NCI-H2081 treated with DMSO at 0.1 percent for 48 hours (cell line): ENCODE data around the gene RAP1GAP2.

ENCODE experiments used
- DNase-seq: peaks from one replicate; lab custom pipeline; 2025; lab: John Stamatoyannopoulos, UW

RAP1GAP2 gene

DNA sequence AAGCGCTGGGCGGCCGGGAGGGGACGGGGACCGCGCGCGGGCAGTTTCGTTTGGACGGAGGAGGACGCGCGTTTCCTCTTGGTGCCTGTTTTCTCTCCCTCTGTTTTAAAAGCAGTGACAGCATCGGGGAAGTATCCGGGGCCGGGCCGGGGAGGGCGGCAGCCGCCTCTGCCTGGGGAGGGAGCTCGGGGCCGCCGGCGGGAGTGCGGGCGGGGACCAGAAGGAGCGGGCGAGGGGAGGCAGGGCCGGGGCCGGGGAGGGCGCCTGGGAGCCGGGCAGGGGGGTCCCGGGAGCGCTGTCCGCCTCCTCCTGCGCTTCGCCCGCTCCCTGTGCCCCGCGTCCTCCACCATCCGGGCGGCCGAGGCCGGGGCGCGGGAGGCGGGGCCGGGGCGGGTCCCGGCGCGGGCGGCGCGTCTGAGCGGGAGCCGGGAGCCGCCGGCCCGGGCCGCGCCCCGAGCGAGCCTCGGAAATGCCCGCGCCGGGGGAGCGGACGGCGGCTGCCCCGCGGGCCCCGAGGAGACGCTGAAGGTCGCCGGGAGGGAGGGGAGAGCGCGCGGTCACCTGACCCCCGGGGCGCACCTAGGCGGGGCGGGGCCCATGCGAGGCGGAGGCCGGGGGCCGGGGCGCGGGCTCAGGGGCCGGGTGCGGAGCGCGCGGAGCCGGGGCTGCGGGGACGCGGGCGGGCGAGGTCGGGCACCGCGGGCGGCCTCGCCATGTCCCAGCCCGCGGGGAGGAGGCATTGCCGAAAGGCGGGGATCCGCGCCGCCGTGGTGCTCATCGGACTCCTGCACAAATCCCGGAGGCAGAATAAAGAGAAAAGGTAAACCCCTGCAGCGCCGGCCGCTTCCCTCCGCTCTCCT lies 57.3 kb downstream of the RAP1GAP2 start:
- DNase-seq, result no peak

DNA sequence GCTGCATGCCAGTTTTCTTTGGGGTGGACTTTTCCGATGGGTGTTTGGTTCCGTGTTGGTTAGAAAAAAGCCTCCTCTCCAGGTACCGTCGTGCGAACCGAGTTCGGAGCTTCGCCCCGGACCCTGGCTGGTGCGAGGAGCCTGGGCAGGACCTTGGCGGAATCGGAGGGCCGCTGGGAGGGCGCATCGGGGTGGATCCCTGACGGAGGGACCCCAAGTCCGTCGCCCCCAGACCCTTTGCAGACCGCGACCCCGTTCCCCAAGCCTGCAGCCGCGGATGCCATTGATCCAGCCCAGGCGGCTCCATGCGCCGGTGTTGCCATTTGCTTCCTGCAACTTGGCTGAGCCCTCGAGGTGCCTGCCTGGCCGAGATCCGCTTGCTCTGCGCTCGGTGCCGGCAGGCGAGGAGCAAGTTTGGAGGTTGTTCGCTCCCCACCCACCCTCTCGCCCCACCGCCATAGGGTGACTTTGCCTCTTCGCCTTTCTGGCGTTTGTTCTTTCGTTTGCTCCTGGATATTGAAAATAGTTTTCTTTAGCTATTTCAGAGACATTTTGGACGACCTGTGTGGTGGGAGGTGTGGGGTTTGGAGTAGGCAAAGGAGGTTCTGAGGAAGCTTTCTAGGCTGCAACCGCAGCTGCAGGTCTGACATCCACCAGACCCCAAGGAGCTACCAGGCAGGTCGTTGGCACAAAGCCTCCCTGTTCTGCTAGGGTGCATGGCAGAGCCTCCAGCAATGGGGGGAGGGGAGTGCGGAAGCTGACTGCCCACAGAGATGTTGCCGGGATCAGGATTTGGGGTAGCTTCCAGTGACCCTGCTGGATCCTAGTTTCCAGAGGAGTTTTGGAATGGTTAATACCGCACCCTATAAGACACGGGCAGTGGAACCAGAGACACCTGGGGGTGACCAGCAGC lies 58.2 kb downstream of the RAP1GAP2 start:
- DNase-seq, result no peak

DNA sequence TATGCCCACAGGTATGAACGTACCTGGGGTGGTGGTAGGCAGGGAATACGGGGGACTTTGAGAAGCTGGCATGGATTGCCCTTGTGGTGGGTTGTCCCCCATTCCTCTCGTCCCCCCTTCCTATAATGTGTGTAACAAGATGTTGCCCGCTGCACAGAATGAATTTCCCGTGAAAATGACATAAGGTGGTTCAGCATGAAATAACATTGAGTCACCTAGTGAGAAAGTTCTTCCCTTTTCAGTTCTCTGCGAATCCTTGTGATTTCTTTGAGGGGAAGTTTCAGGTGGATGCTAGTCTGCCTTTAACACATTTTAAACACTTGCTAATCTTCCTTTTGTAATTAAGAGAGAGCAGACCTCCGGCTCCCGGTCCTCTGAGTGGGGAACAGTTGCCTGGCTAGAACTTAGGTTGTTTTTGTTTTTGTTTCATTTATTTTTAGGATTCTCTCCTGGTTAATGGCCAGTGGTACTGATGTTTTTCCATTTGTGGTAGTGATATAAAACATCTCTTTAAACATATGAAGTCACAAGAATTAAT lies 58.9 kb downstream of the RAP1GAP2 start:
- DNase-seq, result no peak

DNA sequence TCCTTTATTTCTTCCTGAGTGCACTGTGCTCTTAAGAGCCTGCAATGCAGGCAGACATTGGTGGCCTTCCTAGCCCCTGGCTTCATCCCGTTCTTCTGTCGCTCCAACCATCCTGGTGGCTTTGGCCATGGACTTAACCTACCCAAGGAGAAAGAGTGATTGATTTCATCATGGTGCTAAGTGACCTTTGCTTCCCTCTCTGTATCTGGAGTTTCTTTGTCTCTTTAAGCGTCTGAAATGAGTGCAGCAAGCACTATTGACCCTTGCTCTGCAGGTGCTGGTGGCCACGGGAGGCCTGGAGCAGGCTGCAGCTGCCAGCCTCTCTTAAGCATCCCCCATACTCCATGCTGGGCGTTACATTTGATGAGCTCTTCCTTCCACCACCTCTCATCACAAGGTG lies 60.5 kb downstream of the RAP1GAP2 start:
- no peak for DNase-seq

DNA sequence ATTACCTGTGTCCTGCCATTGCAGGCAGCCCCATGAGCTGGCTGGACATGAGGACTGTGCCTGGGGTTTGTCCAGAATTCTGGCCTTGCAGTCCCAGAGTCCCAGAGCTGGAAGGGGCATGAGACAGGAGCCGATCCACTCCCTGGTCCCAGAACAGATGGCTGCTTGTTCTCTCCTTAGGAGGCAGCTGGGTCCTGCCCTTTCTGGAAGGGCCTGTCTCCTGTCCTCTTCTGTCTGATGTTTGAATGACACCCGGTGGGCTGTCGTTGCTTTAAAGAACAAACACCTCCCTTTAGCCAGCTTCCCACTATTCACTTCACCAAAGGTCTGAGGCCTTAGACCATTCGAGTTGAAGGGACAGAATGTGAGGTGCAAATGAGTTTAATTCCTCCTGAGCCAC lies 63.8 kb downstream of the RAP1GAP2 start:
- DNase-seq, result no peak

DNA sequence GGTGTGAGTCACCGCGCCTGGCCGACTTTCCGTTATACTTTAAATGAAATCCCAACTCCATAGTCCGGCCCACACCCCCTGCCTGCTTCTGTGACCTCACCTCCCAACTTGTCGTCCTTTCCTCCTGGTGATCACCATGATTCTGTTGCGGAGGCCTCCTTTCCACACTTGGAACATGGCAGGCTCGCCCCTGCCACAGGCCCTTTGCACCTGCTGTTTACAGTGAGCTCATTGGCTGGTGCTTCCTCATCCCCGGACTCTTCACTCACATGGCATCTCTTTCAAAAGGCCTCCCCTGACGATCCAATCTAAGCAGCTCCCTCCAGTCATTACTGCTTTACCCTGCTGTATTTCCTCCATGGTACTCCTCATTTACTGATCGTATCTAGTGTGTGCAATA lies 64.6 kb downstream of the RAP1GAP2 start:
- DNase-seq, result no peak

DNA sequence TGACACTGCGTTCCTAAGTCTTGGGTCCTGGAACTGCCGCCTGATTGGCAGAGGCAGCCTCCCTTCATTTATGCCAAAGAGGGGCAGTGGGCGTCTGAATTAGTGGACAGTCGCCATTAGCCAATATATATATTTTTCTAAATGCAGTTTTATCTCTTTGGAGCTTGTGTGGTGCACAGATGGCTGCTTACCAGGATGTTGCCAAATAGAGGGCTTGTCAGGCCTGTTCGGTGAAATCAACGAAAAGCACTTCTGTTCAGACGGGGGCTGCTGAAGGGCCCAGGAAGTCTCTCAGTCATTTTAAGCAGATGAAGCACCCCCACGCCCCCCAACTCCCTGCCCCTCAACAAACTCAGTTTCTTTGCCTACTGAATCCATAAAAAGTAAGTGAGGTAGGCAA lies 66.0 kb downstream of the RAP1GAP2 start:
- DNase-seq, result no peak

DNA sequence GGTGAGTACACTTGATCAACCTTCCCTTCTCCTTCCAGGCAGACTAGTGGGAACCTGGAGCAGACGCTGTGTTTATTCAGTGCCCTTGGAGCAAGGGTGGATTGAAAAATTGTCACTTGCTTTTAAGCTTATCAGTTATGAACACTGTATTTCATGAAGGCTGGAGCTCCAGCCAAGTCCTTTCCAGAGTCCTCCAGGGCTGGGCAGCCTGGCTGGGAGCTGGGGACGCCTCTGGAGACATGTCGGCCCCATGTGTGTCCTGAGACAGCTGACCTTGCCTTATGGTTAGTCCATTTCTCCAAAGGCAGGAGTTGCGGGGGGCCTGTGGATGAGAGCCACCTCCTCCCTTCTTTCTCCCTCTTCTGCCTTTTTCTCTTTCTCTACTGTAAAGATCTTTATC lies 67.0 kb downstream of the RAP1GAP2 start:
- no peak for DNase-seq

DNA sequence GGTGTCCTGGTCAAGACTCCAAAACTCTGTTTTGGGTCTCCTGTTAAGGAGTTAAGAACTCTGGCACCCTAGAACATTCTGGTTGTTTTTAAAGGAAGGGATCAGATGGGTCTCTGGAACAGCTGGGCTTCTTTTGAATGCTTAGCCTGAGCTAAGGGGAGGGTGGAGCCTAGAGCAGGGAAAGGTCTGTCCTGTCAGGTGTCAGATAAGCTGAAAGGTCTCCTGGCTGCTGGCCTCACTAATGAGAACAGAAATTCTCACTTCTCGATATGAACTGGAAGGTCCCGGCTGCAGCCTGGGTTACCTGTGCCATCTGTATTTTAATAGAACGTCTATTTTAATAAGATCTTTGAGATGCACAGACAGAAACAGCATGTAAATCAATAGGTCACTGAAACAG lies 69.0 kb downstream of the RAP1GAP2 start:
- no peak for DNase-seq

DNA sequence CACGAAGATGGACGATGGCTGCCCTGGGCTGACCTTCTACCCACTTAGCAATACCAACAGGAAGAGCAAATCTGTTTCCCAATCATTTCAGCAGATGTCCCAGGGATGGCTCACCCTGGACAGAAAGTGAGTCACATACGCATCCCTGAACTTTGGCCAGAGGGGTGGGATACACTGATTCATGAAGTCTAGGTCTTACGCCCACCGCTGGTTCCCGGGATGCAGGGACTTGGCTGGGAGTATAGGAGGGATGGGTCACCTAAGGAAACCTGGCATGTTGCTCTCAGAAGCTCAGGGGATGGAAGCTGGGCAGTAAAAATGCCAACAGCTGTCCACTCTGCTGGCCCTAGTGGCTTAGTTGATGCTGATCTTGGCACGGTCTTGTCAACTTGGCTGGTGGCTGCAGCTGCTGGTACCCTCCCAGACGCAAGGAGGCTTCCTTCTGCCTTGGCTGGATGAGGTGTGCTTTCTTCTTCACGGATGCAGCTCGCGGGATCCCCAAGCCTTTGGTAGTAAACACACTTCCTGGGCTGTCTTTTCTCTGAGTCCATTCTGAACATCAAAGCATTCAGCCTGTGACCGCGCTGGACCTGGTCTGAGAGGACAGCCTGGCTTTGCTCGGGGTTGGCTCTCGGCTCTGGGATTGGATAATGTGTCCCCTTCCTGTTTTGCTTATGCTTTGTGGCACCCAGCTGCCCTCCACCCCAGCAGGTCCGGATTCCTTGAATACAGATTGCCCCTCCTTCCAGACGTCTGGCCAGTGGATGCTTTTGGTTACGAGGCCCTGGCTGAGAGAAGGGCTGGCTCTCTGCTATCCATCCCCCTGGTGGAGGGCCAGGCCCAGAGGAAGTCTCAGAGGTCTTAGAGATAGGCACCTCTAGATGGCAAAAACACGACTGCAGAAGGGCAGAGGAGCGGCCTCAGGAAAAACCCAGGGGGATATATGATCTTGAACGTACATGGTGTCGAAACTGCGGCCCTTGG lies 71.5 kb downstream of the RAP1GAP2 start:
- no peak for DNase-seq

DNA sequence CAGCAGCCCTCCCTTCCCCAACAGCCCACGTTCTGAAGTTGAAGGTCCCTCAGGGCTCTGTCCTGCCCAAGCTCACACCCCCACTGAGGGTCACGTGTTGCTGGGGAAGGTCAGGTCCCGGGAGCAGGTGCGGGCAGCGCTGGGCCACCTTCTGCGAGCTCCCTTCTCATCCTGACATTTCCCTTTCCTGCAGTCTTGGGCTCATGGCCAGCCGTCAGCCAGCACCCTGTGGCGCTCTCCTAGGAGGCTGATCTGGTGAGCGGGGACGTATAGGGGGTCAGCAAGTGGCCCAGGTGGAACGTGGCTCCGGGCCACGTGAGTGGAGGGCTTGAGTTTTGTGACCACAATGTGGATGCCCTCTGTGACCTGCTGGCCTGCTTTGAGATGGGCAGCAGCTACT lies 73.4 kb downstream of the RAP1GAP2 start:
- no peak for DNase-seq

DNA sequence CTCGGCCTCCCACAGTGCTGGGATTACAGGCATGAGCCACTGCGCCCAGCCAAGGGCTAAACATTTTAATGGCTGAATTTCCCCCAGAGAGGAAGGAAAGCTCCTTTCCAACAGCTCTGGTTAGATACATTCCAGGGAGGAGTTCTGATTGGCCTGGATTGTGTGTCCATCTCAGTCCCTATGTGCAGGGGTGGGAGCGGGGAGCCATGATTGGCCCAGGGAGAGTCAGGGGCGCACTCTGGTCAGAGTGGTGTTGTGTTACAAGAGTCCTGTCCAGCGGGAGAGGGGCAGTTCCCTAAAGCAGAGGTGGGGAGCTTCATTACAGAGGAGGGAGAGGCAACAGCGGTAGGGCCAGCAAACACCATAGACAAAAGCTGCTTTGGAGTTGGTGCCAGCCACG lies 75.0 kb downstream of the RAP1GAP2 start:
- no peak for DNase-seq

DNA sequence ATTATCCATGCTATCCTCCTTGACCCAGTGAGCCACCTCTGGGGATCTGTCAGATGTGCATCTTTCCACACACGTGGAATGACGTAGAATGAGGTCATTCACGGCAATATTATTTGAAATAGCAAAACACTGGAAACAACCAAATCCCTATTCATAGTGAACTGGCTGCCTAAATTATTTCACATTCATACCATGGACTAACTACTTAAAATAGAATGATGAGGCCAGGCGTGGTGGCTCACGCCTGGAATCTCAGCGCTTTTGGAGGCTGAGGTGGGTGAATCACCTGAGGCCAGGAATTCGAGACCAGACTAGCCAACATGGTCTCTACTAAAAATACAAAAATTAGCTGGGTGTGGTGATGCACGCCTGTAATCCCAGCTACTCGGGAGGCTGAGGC lies 75.5 kb downstream of the RAP1GAP2 start:
- no peak for DNase-seq

DNA sequence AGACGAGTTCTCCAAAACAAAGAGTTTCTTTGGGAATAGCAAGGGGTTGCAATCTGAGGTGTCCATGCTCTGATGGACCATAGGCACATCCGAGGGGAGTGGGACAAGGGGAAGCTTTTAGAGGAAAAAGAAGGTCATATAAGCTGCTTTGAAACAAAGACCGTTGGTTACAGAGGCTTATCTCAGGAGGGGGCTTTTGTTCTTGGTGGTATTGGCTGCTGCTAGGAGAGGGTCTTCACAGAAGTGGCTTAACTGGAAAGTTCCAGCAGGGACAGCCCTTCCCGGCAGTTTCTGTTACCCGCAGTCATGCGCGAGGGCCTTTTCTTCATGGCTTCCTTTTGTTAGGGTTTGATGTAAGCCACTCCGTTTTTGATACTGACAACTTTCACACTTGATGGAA lies 76.0 kb downstream of the RAP1GAP2 start:
- no peak for DNase-seq

DNA sequence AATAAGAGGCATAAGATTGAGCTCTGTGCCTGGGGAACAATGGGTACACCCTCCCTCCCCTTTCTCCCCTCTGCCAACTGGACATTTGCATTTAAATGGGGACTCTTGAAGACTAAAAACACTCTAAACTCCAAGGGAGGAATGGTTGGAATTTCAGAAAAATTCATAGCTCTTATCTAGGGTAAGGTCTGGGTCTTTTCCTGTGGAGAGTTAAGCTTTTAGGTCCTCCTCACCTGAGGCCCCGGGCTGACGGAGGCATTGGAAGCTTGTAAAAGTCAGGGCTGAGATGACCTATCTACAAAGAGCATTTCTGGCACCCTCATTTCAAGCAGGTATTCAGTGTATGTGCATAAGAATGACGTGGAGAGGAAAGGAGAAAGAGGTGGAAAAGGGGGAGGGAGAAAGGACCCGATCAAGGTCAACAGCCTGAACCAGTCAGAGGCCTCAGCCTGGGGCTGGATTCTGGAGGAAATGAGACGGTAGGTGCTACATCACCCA lies 78.0 kb downstream of the RAP1GAP2 start:
- no peak for DNase-seq

DNA sequence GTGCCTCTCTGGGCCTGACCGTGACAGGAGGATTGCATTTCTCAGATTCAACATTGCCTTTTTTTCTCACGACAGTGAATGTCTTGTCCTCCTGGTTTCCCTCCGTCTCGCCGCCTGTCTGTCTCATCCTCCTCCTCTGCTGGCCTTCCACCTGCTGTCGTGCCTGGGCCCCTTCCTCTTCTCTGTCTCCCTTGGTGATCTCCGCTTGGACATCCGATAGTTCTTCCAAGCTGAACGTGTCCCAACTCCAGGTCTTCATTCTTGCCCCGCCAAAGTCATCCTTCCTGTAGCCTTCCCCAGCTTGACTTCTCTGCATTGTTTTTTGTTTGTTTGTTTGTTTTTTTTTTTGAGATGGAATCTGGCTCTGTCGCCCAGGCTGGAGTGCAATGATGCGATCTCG lies 79.4 kb downstream of the RAP1GAP2 start:
- DNase-seq, result no peak

DNA sequence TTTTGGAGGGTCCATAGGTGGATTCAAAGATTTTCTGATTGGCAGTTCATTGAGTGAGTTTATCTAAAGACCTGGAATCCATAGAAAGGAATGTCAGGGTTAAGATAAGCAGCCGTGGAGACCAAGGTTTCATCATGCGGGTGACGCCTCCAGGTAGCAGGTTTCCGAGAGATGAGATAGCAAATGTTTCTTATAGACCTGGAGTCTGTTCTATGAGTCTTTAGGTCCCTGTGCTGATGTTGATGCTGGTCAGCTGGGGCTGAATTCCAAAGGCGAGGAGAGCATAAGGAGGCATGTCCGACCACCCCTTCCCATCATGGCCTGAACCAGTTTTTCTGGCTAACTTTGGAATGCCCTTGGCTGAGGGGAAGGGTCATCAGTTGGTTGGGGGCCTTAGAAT lies 80.2 kb downstream of the RAP1GAP2 start:
- no peak for DNase-seq

DNA sequence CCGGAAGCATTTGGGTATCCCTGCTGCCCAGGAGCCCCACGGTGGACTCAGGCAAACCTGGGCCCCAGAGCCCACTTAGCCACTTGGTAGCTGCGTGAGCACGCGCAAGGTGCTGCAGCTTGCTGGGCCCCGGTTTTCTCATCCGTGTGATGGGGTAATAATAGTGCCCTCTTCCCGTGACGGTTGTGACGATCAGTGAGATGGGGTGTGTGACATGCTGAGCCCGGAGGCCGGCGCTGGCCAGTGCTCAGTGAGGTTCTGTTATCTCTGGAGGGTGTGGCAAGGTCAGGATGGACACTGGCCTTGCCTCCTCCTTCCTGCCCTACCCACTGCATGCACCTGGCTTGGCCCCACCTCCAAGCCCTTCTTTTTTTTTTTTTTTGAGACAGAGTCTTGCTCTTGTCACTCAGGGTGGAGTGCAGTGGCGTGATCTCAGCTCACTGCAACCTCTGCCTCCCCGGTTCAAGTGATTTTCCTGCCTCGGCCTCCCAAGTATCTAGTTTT lies 82.6 kb downstream of the RAP1GAP2 start:
- DNase-seq, result no peak

DNA sequence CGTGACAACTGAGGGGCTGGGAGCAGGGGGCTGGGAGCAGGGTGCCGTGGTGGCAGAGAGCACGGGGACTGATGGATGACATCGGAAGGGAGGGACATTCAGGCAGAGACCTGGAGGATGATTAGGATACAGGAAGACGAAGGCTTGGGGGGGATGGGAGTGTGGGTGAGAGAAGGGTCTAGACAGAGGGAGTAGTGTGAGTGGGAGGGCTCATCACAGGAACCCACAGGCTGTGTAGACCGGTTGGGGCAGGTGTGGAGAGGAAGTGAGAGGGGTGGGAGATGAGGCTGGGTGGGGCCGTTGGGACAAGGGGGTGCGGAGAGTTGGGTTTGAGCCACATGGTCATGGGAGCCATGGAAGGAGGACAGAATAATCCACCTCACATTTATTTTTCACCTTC lies 83.8 kb downstream of the RAP1GAP2 start:
- DNase-seq, result no peak

DNA sequence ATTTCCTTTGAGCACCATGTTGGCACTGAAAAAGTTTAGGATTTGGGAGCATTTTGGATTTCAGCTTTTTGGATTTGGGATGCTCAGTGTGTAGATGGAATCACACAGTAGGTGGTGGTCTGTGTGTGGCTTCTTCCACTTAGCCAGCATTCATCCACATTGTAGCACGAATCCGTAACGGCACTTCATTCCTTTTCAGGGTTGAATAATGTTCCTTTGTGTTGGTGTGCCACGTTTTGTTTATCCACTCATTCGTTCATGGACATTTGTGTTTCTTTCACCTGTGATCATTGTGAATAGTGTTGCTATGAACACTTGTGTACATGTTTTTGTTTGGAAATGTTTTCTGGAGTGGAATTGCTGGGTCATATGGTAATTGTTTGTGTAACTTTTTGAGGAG lies 85.1 kb downstream of the RAP1GAP2 start:
- DNase-seq, result no peak

DNA sequence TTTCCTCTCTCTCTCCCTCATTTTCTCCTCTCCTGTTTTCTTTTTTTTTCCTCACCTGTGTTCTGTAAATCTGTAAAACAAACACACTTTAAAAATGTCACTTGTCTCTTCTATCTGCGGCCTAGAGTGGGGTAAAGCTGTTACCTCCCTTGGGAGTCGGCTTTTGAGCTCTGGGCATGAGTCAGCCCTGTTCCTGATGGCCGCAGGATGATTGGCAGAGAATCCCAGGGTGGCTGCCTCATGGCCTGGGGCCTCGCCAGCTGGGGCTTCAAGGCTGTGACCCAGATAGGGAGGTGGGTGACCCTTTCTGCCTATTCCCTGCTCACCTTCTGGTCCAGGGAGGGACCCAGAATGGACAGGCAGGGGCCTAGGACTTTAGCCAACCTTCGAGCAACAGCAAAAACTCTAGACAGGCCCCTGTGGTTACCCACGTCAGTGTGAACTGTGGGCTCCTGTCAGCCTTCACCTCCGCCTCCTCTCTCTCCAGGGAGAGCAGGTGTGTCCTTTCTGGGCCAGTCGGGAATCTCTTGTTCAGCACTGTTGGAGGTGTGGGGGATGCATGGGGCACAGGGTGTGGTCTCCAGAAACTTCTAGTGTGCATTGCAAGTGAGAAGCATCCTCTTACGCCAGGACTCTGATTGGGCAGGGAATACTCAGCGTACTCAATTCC lies 87.4 kb downstream of the RAP1GAP2 start:
- DNase-seq, result no peak
